Esophagus muscularis mucosa (tissue), 4 donors: ENCODE measurements around the gene COL2A1.

Source experiments
- CTCF ChIP-seq, 3 experiments: fragments of 200-600 bp in 2 of 3; fragments of 450-650 bp in 1 of 3; sonication (generic) in 2 of 3; IDR thresholded peaks; one replicate each; pipeline ENCODE4 v1.5.1; 2017 to 2019; ENCODE audit warnings: antibody characterized with exemption in 3 of 3, mild to moderate bottlenecking in 2 of 3, moderate library complexity in 1 of 3
- EP300 ChIP-seq: sonication (generic); formaldehyde crosslinking; IDR thresholded peaks from one replicate; pipeline ENCODE4 v1.6.1; 2017; ENCODE audit warnings: antibody characterized with exemption
- POLR2A ChIP-seq: fragments of 450-650 bp; IDR thresholded peaks from one replicate; pipeline ENCODE4 v1.6.1; 2017; ENCODE audit warnings: antibody characterized with exemption, moderate library complexity, mild to moderate bottlenecking, low read depth
- POLR2AphosphoS5 ChIP-seq, 2 donors: sonication (generic); formaldehyde crosslinking; IDR thresholded peaks; one replicate each; pipeline ENCODE4 v1.6.1; 2017; ENCODE audit warnings: antibody characterized with exemption in 2 of 2

GRCh38 chr12:47995981-47996401 is 8.3 kb downstream of the COL2A1 start:
- no peak for TF ChIP-seq POLR2A
- TF ChIP-seq CTCF (IDR thresholded peaks at IDR 0.05): no peak
- no peak for TF ChIP-seq EP300
- no peak for TF ChIP-seq POLR2AphosphoS5 (IDR thresholded peaks at IDR 0.05)
